Bronchial epithelial cell (primary cell): ENCODE results near the gene SLC12A8. TPM values are rescaled to one million over a fixed set of nuclear protein-coding genes. Genes with fewer than 3 reads are reported as not detected.

Source experiments
- DNase-seq: peaks from one replicate; pipeline ENCODE4 v3.0.0-alpha.2; 2010; ENCODE audit warnings: low read depth
- FAIRE-seq: peaks from 2 replicates; lab custom pipeline; 2011; peaks lifted over from hg19 to GRCh38; lab: Jason Lieb, UNC
- H3K27me3 ChIP-seq: 2 replicates; pipeline ENCODE4 v1.5.1; 2011; ENCODE audit warnings: low read length; ENCODE audit not compliant: control insufficient read depth, insufficient read depth
- H3K36me3 ChIP-seq: 2 replicates; pipeline ENCODE4 v1.5.1; 2011; ENCODE audit warnings: low read length; ENCODE audit not compliant: control insufficient read depth, insufficient read depth
- H3K4me3 ChIP-seq: 2 replicates; pipeline ENCODE4 v1.5.1; 2011; ENCODE audit warnings: mild to moderate bottlenecking, low read depth, low read length, control low read depth
- total RNA-seq: library from RNA; depleted of rRNA; stranded (reverse); fragments of >200 nt; gene quantifications from 2 replicates; pipeline ENCODE4 v1.2.1, GENCODE V29; 2014
- TF ChIP-seq, protein P1 (sequence below): IDR thresholded peaks from 2 replicates; pipeline ENCODE4 v1.5.1; 2011; ENCODE audit warnings: mild to moderate bottlenecking, moderate library complexity, low read length, control low read depth, inconsistent platforms; ENCODE audit not compliant: insufficient read depth, severe bottlenecking

The SLC12A8 gene
- total RNA-seq, 1 donor from 2014 or later: 19.2 TPM

DNA sequence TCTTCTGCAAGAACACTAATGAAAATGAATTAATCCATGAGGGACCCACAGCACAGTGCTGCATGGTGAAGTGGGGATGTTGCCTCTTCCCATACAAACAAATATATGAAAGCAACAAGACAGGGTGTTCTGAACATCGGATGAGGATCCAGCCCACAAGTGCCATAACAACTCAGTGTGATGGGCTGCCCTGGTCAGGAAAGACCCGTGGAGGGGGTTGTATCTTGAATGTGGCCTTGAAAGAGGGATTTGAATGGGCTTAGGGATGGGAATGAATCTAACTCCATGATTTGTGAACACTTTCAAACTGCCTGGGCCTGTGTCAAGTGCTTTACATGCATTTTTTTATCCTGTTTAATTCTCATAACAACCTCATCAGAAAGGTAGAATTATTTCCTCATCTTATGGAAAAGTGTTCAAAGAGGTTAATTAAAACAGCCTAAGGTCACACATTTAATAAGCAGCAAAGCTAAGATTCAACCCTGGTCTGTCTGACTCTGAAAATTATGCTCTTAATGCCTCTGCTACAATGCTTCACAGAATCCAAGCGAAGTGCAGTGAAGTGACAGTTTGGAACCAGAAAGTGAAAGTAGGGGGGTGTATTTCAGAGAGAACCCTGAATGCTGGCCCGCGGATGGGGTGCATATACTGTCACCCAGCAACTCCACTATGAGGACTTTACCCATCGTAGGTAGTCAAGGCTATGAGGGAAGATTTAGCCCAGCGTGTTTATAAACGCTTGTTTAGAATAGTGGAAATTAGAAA, 91.1 kb downstream of the SLC12A8 start:
- peaks cover 1% of the 10 kb centered on the region for H3K36me3 ChIP-seq
- no peak for FAIRE-seq
- no peak overlapping the region for H3K4me3 ChIP-seq
- no peaks in the 10 kb centered on the region for H3K27me3 ChIP-seq
- TF ChIP-seq, protein P1, sequence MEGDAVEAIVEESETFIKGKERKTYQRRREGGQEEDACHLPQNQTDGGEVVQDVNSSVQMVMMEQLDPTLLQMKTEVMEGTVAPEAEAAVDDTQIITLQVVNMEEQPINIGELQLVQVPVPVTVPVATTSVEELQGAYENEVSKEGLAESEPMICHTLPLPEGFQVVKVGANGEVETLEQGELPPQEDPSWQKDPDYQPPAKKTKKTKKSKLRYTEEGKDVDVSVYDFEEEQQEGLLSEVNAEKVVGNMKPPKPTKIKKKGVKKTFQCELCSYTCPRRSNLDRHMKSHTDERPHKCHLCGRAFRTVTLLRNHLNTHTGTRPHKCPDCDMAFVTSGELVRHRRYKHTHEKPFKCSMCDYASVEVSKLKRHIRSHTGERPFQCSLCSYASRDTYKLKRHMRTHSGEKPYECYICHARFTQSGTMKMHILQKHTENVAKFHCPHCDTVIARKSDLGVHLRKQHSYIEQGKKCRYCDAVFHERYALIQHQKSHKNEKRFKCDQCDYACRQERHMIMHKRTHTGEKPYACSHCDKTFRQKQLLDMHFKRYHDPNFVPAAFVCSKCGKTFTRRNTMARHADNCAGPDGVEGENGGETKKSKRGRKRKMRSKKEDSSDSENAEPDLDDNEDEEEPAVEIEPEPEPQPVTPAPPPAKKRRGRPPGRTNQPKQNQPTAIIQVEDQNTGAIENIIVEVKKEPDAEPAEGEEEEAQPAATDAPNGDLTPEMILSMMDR: no peak
- DNase-seq: no peak

DNA sequence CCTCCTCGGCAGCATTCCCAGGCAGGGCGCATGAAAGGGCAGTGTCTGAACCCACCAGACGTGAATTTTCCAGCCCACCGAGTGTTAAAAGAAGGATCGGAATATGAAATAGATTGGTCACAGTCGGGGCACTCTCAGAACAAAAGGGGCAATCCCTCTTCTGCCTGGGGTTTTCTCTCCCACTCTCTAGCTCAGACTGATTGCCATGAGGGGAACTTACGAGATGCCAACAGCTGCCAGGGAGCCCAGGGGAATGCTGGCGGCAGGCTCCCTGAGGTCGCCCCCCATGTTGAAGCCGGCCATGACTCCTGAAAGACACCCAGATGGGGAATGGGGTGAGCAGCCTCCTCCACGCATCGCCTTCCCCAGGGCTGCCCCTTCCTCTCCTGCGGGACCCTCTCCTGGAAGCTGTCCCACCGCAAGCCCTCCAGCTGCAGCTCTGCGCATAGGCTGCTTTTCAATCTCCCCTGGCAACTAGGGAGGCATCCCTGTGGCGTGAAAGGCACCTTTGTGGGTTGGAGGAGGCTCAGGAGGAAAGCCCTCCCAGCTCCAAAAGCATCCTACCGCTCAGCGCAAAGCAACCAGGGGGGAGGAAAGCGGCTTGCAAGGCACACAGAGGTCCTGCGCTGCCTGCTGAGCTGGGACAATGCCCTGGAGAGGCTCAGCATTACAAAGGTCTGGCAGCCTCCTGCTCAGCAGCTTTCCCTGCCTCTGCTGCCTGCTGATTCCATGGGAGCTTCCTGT, 92.0 kb downstream of the SLC12A8 start:
- DNase-seq (no peak), FAIRE-seq (no peak)
- Histone ChIP-seq H3K36me3 (peaks cover 1% of the 10 kb centered on the region), H3K27me3 (no peaks in the 10 kb centered on the region), H3K4me3 (no peak overlapping the region)
- TF ChIP-seq, protein P1: no peak

DNA sequence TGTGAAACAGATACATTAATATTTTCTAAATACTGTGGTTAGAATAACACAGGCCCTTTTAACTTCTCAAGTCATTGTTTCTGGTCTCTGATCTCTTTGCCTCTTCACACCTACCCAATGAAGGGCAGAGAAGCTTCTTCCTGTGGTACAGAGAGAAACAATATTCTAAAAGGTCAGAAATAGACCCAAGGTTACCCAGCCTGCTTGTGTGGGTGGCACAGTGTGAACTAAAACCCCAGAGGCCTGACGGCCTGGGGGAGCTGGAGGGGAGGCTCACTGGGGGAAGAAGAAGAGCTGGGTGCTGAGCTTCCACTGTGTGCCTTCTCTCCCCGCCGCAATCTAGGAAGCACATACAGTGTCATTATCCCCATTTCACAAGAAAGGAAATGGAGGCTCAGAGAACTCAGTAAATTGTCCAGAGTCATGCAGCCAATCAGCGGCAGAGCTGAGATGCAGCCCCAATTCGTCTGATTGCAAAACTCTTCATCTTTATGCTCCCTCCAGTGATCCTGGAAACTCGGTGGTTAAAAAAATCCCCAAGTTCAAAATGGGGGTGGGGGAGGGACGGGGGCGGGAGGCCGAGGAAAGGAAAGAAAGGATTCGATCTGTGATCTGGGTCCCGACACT, 92.7 kb downstream of the SLC12A8 start:
- Histone ChIP-seq H3K27me3 (no peaks in the 10 kb centered on the region), H3K4me3 (no peak overlapping the region), H3K36me3 (peaks cover 1% of the 10 kb centered on the region)
- no peak for DNase-seq
- TF ChIP-seq, protein P1: no peak
- no peak for FAIRE-seq

DNA sequence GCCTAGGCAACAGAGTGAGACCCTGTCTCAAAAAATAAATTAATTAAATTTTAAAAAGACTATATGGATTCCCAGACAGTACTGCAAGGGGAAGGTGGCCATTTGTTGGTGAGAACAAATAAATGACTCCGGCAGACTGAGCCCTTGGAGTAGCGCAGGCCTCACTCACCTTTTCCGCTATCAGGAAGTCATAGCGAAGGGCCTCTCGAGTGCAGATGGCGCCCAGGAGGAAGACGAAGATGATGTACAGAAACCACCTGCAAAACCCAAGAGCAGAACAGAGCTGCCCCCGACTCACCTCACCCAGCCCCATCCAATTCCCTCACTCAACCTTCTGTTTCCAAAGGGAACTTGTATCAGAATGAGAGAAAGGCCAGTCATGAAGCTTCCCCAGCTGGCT, 93.9 kb downstream of the SLC12A8 start:
- DNase-seq (no peak), FAIRE-seq (no peak)
- Histone ChIP-seq H3K27me3 (no peaks in the 10 kb centered on the region), H3K4me3 (no peak overlapping the region), H3K36me3 (no peaks in the 10 kb centered on the region)
- TF ChIP-seq, protein P1: no peak

DNA sequence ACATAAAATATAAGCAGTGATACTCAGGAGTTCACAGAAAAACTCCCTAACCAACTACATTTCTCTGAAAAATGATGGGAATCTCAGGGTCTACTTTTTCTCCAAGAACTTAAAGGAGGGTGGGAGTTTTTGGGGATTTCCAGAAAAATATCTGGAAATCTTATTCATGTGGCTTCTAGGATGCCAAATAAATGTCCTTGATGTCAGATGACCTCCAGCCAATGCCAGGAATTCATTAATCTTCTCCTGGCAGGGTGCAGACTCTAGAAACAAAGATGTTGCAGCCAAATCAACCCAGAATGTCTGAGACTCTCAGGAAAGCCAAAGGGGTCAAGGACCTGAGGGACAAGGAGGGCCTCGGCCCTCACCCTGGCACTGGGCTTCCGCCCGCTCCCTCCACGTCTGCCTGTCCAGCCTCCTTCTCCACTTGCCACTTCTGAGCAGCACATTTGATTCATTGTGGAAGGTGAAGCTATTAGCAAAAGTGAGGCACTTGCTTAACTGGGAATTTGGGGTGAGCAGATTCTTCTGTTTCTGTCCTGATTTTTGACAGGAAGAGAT, 94.8 kb downstream of the SLC12A8 start:
- FAIRE-seq: no peak
- H3K4me3 ChIP-seq: no peak overlapping the region
- H3K27me3 ChIP-seq: no peaks in the 10 kb centered on the region
- no peak for DNase-seq
- H3K36me3 ChIP-seq: no peaks in the 10 kb centered on the region
- TF ChIP-seq, protein P1: no peak
